ENCODE measurements around the gene CD19.
"Not testable (repeated sequence)": the region's sequence is repeated elsewhere in the genome, so short reads cannot be mapped to it uniquely, and the experiment has no call there.

CD19 gene

DNA sequence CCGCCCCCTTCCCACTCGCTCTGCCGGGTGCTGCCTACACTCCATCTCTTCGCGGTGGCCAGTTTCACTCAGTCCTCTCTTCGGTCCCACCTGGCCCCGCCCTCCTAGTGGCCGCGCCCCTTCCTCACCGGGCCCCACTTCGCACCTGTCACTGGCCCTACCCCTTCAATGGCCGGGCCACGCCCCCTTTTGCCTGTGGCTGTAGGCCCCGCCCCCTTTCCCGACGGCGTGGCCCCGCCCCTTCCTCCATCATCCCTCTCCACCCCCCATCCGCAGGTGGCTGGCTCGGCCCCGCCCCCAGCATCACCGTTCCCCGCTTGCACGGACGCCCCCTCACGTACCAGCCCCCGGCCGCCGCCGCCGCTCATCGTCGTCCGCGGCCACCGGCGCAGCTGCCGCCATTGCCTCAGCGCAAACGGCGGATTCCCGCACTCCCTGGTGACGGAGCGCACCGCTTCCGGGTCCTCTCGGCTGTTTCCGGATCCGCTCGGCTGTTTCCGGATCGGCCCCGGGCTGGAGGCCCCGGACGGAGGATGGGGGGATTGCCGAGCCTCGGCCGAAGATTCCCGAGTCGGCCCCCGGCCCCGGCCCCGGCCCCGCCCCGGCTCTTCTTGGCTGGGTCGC lies 6.9 kb upstream of the CD19 start, which contains the start of gene RABEP2:
TSS of gene RABEP2 (minus strand) at position 477 of the 624 bp plus-strand sequence. CDS start at position 402, 75 bp downstream.
- DNase-seq (ENCODE audit: low read depth): no peak
- peak within 1 kb of the TSS; percentile 65 for H3K4me3 ChIP-seq (ENCODE audit: control insufficient read depth, low read depth, low read length)
- TF ChIP-seq, protein P1, sequence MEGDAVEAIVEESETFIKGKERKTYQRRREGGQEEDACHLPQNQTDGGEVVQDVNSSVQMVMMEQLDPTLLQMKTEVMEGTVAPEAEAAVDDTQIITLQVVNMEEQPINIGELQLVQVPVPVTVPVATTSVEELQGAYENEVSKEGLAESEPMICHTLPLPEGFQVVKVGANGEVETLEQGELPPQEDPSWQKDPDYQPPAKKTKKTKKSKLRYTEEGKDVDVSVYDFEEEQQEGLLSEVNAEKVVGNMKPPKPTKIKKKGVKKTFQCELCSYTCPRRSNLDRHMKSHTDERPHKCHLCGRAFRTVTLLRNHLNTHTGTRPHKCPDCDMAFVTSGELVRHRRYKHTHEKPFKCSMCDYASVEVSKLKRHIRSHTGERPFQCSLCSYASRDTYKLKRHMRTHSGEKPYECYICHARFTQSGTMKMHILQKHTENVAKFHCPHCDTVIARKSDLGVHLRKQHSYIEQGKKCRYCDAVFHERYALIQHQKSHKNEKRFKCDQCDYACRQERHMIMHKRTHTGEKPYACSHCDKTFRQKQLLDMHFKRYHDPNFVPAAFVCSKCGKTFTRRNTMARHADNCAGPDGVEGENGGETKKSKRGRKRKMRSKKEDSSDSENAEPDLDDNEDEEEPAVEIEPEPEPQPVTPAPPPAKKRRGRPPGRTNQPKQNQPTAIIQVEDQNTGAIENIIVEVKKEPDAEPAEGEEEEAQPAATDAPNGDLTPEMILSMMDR (IDR thresholded peaks at IDR 0.05; ENCODE audit: control insufficient read depth, insufficient read depth, low read depth, low read length, missing control alignments): no peak

DNA sequence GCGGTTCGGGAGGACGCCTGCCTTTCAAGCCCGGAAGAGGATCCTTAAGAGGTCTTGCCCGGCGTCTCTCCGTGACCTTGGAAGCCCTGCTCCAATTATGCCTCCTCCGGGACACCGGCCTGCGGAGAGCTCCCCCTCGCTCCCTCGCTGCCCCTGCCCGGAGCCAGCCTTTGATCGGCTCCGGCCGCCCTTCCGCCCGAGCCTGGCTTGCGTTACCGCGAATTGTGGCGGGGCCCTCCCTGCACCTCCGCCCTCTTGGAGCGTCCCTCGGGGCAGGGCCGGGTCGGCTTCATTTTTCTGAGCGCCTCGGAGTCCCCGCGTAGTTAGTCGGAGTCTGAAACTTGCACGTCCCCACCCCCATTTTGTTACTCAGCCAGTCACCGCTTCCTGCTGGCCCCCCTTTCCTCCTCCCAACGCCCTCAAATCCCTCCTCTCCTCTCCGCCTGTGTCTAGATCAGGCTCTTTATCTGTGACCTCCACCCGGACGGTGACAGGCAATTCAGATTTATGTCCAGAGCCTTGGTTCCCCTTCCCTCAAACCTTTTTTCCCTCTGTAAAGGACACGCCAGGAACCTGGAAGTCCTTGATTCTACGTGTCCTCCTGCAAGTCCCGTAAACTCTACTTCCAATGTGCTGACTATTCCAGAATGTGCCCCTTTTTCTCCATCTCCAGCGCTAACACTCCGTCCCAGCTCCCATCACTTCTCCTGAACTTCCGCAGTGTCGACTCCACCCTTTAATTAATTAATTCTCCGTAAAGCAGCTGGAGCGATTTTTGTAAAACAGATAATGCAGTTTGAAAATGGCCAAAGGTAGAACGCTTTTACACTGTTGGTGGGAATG lies 6.2 kb upstream of the CD19 start:
- H3K4me3 ChIP-seq (ENCODE audit: control insufficient read depth, low read depth, low read length): peak overlapping the region; percentile 65
- DNase-seq (ENCODE audit: low read depth): peak; percentile 17
- TF ChIP-seq, protein P1 (IDR thresholded peaks at IDR 0.05; ENCODE audit: control insufficient read depth, insufficient read depth, low read depth, low read length, missing control alignments): no peak

DNA sequence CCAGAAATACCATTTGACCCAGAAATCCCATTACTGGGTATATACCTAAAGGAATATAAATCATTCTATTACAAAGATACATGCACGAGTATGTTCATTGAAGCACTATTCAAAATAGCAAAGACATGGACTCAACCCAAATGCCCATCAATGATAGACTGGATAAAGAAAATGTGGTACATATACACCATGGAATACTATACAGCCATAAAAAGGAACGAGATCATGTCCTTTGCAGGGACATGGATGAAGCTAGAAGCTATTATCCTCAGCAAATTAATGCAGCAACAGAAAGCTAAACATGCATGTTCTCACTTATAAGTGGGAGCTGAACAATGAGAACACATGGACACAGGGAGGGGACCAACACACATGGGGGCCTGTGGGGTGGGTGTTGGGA lies 5.5 kb upstream of the CD19 start:
- DNase-seq (ENCODE audit: low read depth); H3K4me3 ChIP-seq (ENCODE audit: control insufficient read depth, low read depth, low read length): not testable (repeated sequence)

DNA sequence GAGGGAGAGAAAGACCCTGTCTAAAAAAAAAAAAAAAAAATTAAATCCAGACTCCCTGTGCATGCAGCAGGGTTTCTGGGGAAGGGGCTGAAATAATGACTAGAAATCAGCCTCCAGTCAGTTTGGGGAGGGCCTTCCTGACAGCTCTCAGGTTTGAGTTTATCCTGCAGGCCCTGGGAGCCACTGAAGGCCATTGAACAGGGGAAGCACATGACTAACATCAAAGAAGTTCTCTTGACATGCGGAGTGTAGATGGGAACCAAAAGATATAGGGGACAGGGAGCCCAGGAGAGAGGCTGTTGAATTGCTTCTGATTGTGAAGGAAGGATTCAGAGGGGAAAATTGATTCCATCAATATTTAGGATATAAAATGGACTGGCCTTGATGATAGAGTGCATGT lies 4.0 kb upstream of the CD19 start:
- DNase-seq (ENCODE audit: low read depth): no peak
- TF ChIP-seq, protein P1 (IDR thresholded peaks at IDR 0.05; ENCODE audit: control insufficient read depth, insufficient read depth, low read depth, low read length, missing control alignments): no peak
- no peak overlapping the region for H3K4me3 ChIP-seq (ENCODE audit: control insufficient read depth, low read depth, low read length)

DNA sequence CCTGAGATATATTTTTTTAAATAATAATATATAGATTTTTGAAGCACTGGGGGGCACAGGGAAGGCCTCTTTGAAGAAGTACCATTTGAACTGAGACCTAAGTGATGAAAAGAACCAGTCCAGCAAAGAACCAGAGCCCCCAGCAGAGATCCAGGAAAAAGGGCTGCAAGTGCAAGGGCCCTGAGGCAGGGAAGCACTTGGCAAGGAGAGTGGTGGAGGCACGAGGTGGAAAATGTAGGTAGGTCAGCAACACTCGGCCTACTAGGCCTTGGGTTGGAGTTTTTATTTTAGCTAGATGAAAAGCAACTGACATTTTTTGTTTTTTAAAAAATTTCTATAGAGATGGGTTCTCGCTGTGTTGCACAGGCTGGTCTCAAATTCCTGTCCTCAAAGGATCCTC lies 1.6 kb upstream of the CD19 start:
- TF ChIP-seq, protein P1 (IDR thresholded peaks at IDR 0.05; ENCODE audit: control insufficient read depth, insufficient read depth, low read depth, low read length, missing control alignments): no peak
- DNase-seq (ENCODE audit: low read depth): no peak
- H3K4me3 ChIP-seq (ENCODE audit: control insufficient read depth, low read depth, low read length): no peak overlapping the region

DNA sequence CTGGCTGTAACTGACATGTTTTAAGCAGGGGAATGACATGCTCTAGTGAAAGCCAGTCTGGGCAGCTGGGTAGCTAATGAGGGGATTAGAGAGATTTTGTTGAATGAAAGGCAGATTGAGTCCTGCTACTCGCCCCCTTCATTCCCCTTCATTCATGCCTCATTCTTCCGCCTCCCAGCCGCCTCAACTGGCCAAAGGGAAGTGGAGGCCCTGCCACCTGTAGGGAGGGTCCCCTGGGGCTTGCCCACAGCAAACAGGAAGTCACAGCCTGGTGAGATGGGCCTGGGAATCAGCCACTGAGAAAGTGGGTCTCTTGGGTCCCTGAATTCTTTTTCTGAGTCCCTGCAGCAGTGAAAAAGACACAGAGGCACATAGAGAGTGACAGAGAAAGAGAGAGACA lies 1.1 kb upstream of the CD19 start:
- no peak overlapping the region for H3K4me3 ChIP-seq (ENCODE audit: control insufficient read depth, low read depth, low read length)
- TF ChIP-seq, protein P1 (IDR thresholded peaks at IDR 0.05; ENCODE audit: control insufficient read depth, insufficient read depth, low read depth, low read length, missing control alignments): no peak
- DNase-seq (ENCODE audit: low read depth): no peak

All from AG09309 (cell line).